ENCODE measurements around the gene FBXO48.

DNA sequence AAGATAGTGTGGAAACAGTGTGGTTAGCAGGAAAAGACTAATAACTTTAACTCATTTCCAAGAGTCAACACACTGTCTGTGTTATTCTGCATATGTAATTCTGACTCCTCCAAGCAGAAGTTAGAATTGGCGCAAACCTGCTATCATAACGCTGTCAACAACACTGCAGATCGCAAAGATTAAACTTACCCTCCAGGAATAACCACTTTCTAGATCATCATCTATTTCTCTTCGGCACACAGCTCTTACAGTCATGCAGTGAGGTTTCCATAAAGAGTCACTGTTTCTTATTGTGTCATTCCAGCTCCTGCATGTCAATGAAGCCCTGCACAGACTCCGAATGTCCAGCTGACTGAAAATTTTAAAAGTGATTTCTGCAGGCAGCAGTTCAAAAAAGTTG, 2.4 kb downstream of the FBXO48 start:
- TF ChIP-seq, protein P1, sequence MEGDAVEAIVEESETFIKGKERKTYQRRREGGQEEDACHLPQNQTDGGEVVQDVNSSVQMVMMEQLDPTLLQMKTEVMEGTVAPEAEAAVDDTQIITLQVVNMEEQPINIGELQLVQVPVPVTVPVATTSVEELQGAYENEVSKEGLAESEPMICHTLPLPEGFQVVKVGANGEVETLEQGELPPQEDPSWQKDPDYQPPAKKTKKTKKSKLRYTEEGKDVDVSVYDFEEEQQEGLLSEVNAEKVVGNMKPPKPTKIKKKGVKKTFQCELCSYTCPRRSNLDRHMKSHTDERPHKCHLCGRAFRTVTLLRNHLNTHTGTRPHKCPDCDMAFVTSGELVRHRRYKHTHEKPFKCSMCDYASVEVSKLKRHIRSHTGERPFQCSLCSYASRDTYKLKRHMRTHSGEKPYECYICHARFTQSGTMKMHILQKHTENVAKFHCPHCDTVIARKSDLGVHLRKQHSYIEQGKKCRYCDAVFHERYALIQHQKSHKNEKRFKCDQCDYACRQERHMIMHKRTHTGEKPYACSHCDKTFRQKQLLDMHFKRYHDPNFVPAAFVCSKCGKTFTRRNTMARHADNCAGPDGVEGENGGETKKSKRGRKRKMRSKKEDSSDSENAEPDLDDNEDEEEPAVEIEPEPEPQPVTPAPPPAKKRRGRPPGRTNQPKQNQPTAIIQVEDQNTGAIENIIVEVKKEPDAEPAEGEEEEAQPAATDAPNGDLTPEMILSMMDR (IDR thresholded peaks at IDR 0.05): no peak
- TF ChIP-seq POLR2A (IDR thresholded peaks at IDR 0.05): no peak

Measured in esophagus squamous epithelium (tissue), 4 donors.